Esophagus squamous epithelium (tissue), 4 donors: ENCODE results near the gene TRIM72.

ENCODE experiments used
- CTCF ChIP-seq, 6 experiments: fragments of 450-650 bp in 4 of 6; fragments of 200-600 bp in 2 of 6; sonication (generic) in 2 of 6; IDR thresholded peaks; one replicate each; pipeline ENCODE4 v1.5.1; 2016 to 2019; ENCODE audit warnings: antibody characterized with exemption in 6 of 6, mild to moderate bottlenecking in 4 of 6, moderate library complexity in 4 of 6
- POLR2A ChIP-seq, 4 donors: fragments of 450-650 bp; IDR thresholded peaks; one replicate each; pipeline ENCODE4 v1.6.1; 2017; ENCODE audit warnings: antibody characterized with exemption in 4 of 4, mild to moderate bottlenecking in 4 of 4, moderate library complexity in 3 of 4

GRCh38 chr16:31187808-31188189, 26.1 kb upstream of the TRIM72 start:
- TF ChIP-seq CTCF (IDR thresholded peaks at IDR 0.05) (no peak), POLR2A (IDR thresholded peaks at IDR 0.05) (no peak)
